ENCODE results near the gene KRTAP10-3.

GRCh38 chr21:44564099-44564498 is 5.5 kb upstream of the KRTAP10-3 start:
- no peak for TF ChIP-seq CTCF (IDR thresholded peaks at IDR 0.05)
- TF ChIP-seq POLR2A (IDR thresholded peaks at IDR 0.05), result no peak

Measured in heart left ventricle (tissue), 13 donors.